ENCODE data around the gene LMNA. TPM values are rescaled to one million over a fixed set of nuclear protein-coding genes. Genes with fewer than 3 reads are reported as not detected.

The LMNA gene
- total RNA-seq, 6 experiments from 2014 or later, result 79.4 to 129 (median 98.8) TPM

- H3K4me3 ChIP-seq, result no peak overlapping the region
- no peak for DNase-seq
- no peaks in the 10 kb centered on the region for H3K27me3 ChIP-seq
- peaks cover 0 to 4% (median 1%) of the 10 kb centered on the region in 4 donors for H3K4me1 ChIP-seq
- H3K27ac ChIP-seq, result no peak overlapping the region
- intact Hi-C loops (cut with DNase I), result no loop called here
- no peaks in the 10 kb centered on the region for H3K9me3 ChIP-seq
- TF ChIP-seq POLR2A (IDR thresholded peaks at IDR 0.05) (no peak), CTCF (IDR thresholded peaks at IDR 0.05) (peak; percentile 45 to 57 (median 48))
- peaks cover 0 to 26% (median 21%) of the 10 kb centered on the region in 4 donors for H3K36me3 ChIP-seq
- peak; percentile 8 to 35 (median 16) for ATAC-seq
- 40% methylated on average over 10 of the region's 20 CpGs for WGBS (ENCODE audit: insufficient coverage, low coverage, low lambda C conversion rate, missing lambda C conversion rate)
Measured at GRCh38 chr1:156140879-156141707, 26.6 kb downstream of the LMNA start.

- no peak for DNase-seq
- H3K4me1 ChIP-seq, result peaks cover 0 to 15% (median 10%) of the 10 kb centered on the region in 4 donors
- H3K9me3 ChIP-seq, result no peaks in the 10 kb centered on the region
- no peak for ATAC-seq
- H3K27ac ChIP-seq, result no peak overlapping the region
- H3K27me3 ChIP-seq, result no peaks in the 10 kb centered on the region
- intact Hi-C loops (cut with DNase I), result no loop called here
- H3K36me3 ChIP-seq, result peaks cover 0 to 4% (median under 1%) of the 10 kb centered on the region in 4 donors
- WGBS (ENCODE audit: insufficient coverage, low coverage, low lambda C conversion rate, missing lambda C conversion rate), result 66% methylated on average over 8 of the region's 11 CpGs
- TF ChIP-seq POLR2A (IDR thresholded peaks at IDR 0.05) (no peak), CTCF (IDR thresholded peaks at IDR 0.05) (no peak)
- no peak overlapping the region for H3K4me3 ChIP-seq
Measured at GRCh38 chr1:156143765-156144489, 29.4 kb downstream of the LMNA start.

GRCh38 chr1:156144742-156145141 is 30.2 kb downstream of the LMNA start:
- DNase-seq (no peak), ATAC-seq (no peak)
- H3K27me3 ChIP-seq, result no peaks in the 10 kb centered on the region
- H3K4me3 ChIP-seq, result no peak overlapping the region
- peaks cover 0 to 15% (median 10%) of the 10 kb centered on the region in 4 donors for H3K4me1 ChIP-seq
- intact Hi-C loops (cut with DNase I), result loop anchor here (5.0 kb wide), 1 partner anchor 83 kb away; no protein-coding TSS in a partner anchor
- H3K9me3 ChIP-seq, result no peaks in the 10 kb centered on the region
- H3K27ac ChIP-seq, result no peak overlapping the region
- WGBS (ENCODE audit: insufficient coverage, low coverage, low lambda C conversion rate, missing lambda C conversion rate), result 66% methylated on average over 5 of the region's 5 CpGs
- no peak for TF ChIP-seq POLR2A (IDR thresholded peaks at IDR 0.05)
- TF ChIP-seq CTCF (IDR thresholded peaks at IDR 0.05), result no peak
- no peaks in the 10 kb centered on the region for H3K36me3 ChIP-seq

- no peak overlapping the region for H3K4me3 ChIP-seq
- no peaks in the 10 kb centered on the region for H3K27me3 ChIP-seq
- H3K36me3 ChIP-seq, result no peaks in the 10 kb centered on the region
- WGBS (ENCODE audit: insufficient coverage, low coverage, low lambda C conversion rate, missing lambda C conversion rate), result 42% methylated on average over 2 of the region's 2 CpGs
- H3K4me1 ChIP-seq, result peaks cover 0 to 15% (median 10%) of the 10 kb centered on the region in 4 donors
- no peak for TF ChIP-seq POLR2A (IDR thresholded peaks at IDR 0.05)
- no peak for TF ChIP-seq CTCF (IDR thresholded peaks at IDR 0.05)
- intact Hi-C loops (cut with DNase I), result loop anchor here (5.0 kb wide), 1 partner anchor 82 kb away; no protein-coding TSS in a partner anchor
- no peak for ATAC-seq
- H3K9me3 ChIP-seq, result no peaks in the 10 kb centered on the region
- H3K27ac ChIP-seq, result no peak overlapping the region
- no peak for DNase-seq
Measured at GRCh38 chr1:156145650-156146019, 31.1 kb downstream of the LMNA start.

All from right lobe of liver (tissue), 6 donors.